Uterus (tissue), 4 donors: Measurements from ENCODE around the gene ITPR2. TPM values are rescaled to one million over a fixed set of nuclear protein-coding genes. Genes with fewer than 3 reads are reported as not detected.

ENCODE experiments used
- DNase-seq, 2 donors: peaks; one replicate each; pipeline ENCODE4 v3.0.0-alpha.2; 2019 to 2020
- H3K27ac ChIP-seq, 2 donors: fragments of 200-600 bp; sonication (generic); 1 replicate in 1 of 2; 2 replicates in 1 of 2; pipeline ENCODE4 v1.5.1; 2016 to 2018
- H3K27me3 ChIP-seq, 2 donors: fragments of 200-600 bp; sonication (generic); one replicate each; pipeline ENCODE4 v1.5.1; 2018 to 2019; ENCODE audit warnings: control low read depth in 1 of 2
- H3K36me3 ChIP-seq, 2 donors: fragments of 200-600 bp; sonication (generic); one replicate each; pipeline ENCODE4 v1.5.1; 2019; ENCODE audit warnings: control low read depth in 1 of 2
- H3K4me1 ChIP-seq, 2 donors: fragments of 200-600 bp; sonication (generic); one replicate each; pipeline ENCODE4 v1.5.1; 2018 to 2019; ENCODE audit warnings: control low read depth in 1 of 2
- H3K4me3 ChIP-seq, 2 donors: fragments of 200-600 bp; sonication (generic); 1 replicate in 1 of 2; 2 replicates in 1 of 2; pipeline ENCODE4 v1.5.1; 2018 to 2019; ENCODE audit warnings: mild to moderate bottlenecking in 1 of 2
- H3K9me3 ChIP-seq, 2 donors: fragments of 200-600 bp; sonication (generic); one replicate each; pipeline ENCODE4 v1.5.1; 2019; ENCODE audit warnings: control low read depth in 1 of 2
- CTCF ChIP-seq, 4 experiments: fragments of 200-600 bp in 2 of 4; fragments of 450-650 bp in 2 of 4; sonication (generic) in 2 of 4; IDR thresholded peaks; one replicate each; pipeline ENCODE4 v1.5.1; 2016 to 2019; ENCODE audit warnings: antibody characterized with exemption in 4 of 4, mild to moderate bottlenecking in 2 of 4, moderate library complexity in 1 of 4
- POLR2A ChIP-seq, 2 donors: fragments of 450-650 bp; IDR thresholded peaks; one replicate each; pipeline ENCODE4 v1.6.1; 2016; ENCODE audit warnings: antibody characterized with exemption in 2 of 2, mild to moderate bottlenecking in 1 of 2, moderate library complexity in 1 of 2
- intact Hi-C: fragments of 100-400 bp; cut with DNase I; formaldehyde crosslinking; loops from one replicate; pipeline ENCODE4 v1.15.1; 2023; ENCODE audit warnings: low total_unique reads
- total RNA-seq, 4 donors: library from RNA; depleted of rRNA in 3 of 4; stranded (reverse); fragments of >200 nt in 3 of 4; gene quantifications; one replicate each; pipeline versions ENCODE4 v1.1.0 to v1.2.4, GENCODE V29; 2014 to 2023
- donor health status: DM: yes; HTN: yes; CAD: no.

Gene ITPR2
- total RNA-seq, 4 donors from 2014 or later = 53.5 to 271 (median 60.4) TPM

GRCh38 chr12:26651036-26651435, 182.0 kb downstream of the ITPR2 start:
- H3K27ac ChIP-seq = no peak overlapping the region
- H3K4me3 ChIP-seq = no peak overlapping the region
- H3K27me3 ChIP-seq = no peaks in the 10 kb centered on the region
- no peak for DNase-seq
- no peaks in the 10 kb centered on the region for H3K9me3 ChIP-seq
- H3K4me1 ChIP-seq = no peaks in the 10 kb centered on the region
- no peaks in the 10 kb centered on the region for H3K36me3 ChIP-seq
- TF ChIP-seq CTCF (IDR thresholded peaks at IDR 0.05) = no peak
- no peak for TF ChIP-seq POLR2A (IDR thresholded peaks at IDR 0.05)
- intact Hi-C loops = no loop called here

DNA sequence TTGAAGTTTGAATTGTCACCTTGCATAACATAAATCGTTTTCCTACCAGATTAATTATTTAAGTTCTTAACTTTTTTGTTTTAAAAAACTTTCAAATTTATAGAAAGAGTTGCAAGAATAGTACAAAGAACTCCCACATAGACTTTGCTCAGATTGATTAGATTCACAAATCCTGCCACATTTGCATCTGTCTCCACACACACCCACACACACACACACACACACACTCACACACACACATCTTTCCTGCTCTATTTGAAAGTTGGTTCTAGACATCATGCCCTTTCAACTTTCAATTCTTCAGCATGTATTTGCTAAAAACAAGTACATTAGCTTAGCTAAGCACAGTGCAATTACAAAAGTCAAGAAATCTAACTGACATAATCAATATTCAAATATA, 184.0 kb downstream of the ITPR2 start:
- TF ChIP-seq POLR2A (IDR thresholded peaks at IDR 0.05) (no peak), CTCF (IDR thresholded peaks at IDR 0.05) (no peak)
- Histone ChIP-seq H3K27ac (no peak overlapping the region), H3K27me3 (no peaks in the 10 kb centered on the region), H3K9me3 (no peaks in the 10 kb centered on the region), H3K4me1 (no peaks in the 10 kb centered on the region), H3K36me3 (no peaks in the 10 kb centered on the region), H3K4me3 (no peak overlapping the region)
- DNase-seq = no peak
- intact Hi-C loops = no loop called here

GRCh38 chr12:26648584-26648983, 184.4 kb downstream of the ITPR2 start:
- H3K4me1 ChIP-seq = no peaks in the 10 kb centered on the region
- no peaks in the 10 kb centered on the region for H3K36me3 ChIP-seq
- no peak for DNase-seq
- H3K27me3 ChIP-seq = no peaks in the 10 kb centered on the region
- H3K4me3 ChIP-seq = no peak overlapping the region
- intact Hi-C loops = no loop called here
- H3K9me3 ChIP-seq = no peaks in the 10 kb centered on the region
- no peak overlapping the region for H3K27ac ChIP-seq
- TF ChIP-seq POLR2A (IDR thresholded peaks at IDR 0.05) (no peak), CTCF (IDR thresholded peaks at IDR 0.05) (no peak)

GRCh38 chr12:26648066-26648465, 184.9 kb downstream of the ITPR2 start:
- DNase-seq = no peak
- H3K27ac ChIP-seq = no peak overlapping the region
- no peaks in the 10 kb centered on the region for H3K9me3 ChIP-seq
- H3K4me1 ChIP-seq = no peaks in the 10 kb centered on the region
- no peak overlapping the region for H3K4me3 ChIP-seq
- intact Hi-C loops = no loop called here
- TF ChIP-seq POLR2A (IDR thresholded peaks at IDR 0.05) = no peak
- TF ChIP-seq CTCF (IDR thresholded peaks at IDR 0.05) = no peak
- no peaks in the 10 kb centered on the region for H3K27me3 ChIP-seq
- no peaks in the 10 kb centered on the region for H3K36me3 ChIP-seq

DNA sequence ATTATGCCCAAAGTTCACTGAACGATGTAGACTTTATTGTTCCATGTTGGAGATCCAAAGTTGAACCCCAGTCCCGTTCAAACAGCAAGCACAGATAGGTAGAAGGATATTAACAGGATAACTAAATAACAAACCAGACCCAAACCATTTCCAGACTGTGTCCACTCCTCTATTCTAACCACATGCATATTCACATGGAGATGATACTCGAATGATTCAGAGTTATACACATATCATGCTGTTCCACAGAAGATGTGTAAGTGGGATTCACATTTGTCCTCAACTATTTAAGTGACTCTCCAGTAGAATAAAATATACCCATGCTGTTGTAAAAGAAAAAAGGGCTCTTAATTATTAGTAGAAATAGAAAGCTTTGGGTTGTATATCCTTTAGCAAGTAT, 185.9 kb downstream of the ITPR2 start:
- H3K27me3 ChIP-seq = no peaks in the 10 kb centered on the region
- H3K4me1 ChIP-seq = no peaks in the 10 kb centered on the region
- TF ChIP-seq CTCF (IDR thresholded peaks at IDR 0.05) (no peak), POLR2A (IDR thresholded peaks at IDR 0.05) (no peak)
- no peak for DNase-seq
- H3K9me3 ChIP-seq = no peaks in the 10 kb centered on the region
- intact Hi-C loops = no loop called here
- H3K4me3 ChIP-seq = no peak overlapping the region
- H3K27ac ChIP-seq = no peak overlapping the region
- no peaks in the 10 kb centered on the region for H3K36me3 ChIP-seq
